HepG2 (cell line): Measurements from ENCODE around the gene CCR9. TPM values are rescaled to one million over a fixed set of nuclear protein-coding genes. Genes with fewer than 3 reads are reported as not detected.

Experiments
- ATF4 ChIP-seq, 2 experiments: fragments of 450-650 bp in 1 of 2; sonication (generic) in 1 of 2; formaldehyde crosslinking; IDR thresholded peaks; 2 replicates each; pipeline versions ENCODE4 v1.5.0 to v1.8.0; 2020 to 2022; ENCODE audit warnings: mild to moderate bottlenecking in 1 of 2, missing genetic modification reagents in 1 of 2
- FOXP1 ChIP-seq, 2 experiments: fragments of 450-650 bp in 1 of 2; IDR thresholded peaks; 2 replicates each; pipeline ENCODE4 v1.6.1; 2017 to 2018; ENCODE audit warnings: antibody characterized with exemption in 1 of 2
- JUN ChIP-seq: sonication (generic); formaldehyde crosslinking; IDR thresholded peaks from 2 replicates; pipeline ENCODE4 v1.4.0; 2020; ENCODE audit warnings: mild to moderate bottlenecking, missing genetic modification reagents
- NFATC3 ChIP-seq: sonication (generic); formaldehyde crosslinking; IDR thresholded peaks from 2 replicates; pipeline ENCODE4 v1.5.1; 2020; ENCODE audit warnings: mild to moderate bottlenecking, missing genetic modification reagents
- POLR2A ChIP-seq, 2 experiments: IDR thresholded peaks; 2 replicates each; pipeline ENCODE4 v1.6.1; 2011; ENCODE audit warnings: low read depth in 2 of 2, low read length in 2 of 2, mild to moderate bottlenecking in 1 of 2, moderate library complexity in 1 of 2; ENCODE audit not compliant: insufficient read depth in 1 of 2
- POLR2AphosphoS5 ChIP-seq: IDR thresholded peaks from 2 replicates; pipeline ENCODE4 v1.6.1; 2012; ENCODE audit warnings: low read depth, low read length
- PTBP1 ChIP-seq: fragments of 200-400 bp; formaldehyde crosslinking; IDR thresholded peaks from 2 replicates; pipeline ENCODE4 v1.6.1; 2018; ENCODE audit warnings: low read length, low read depth; ENCODE audit not compliant: poor library complexity, severe bottlenecking
- REPIN1 ChIP-seq: sonication (generic); formaldehyde crosslinking; IDR thresholded peaks from 2 replicates; pipeline ENCODE4 v1.8.0; 2022; ENCODE audit warnings: missing genetic modification reagents, low read depth, mild to moderate bottlenecking, borderline replicate concordance
- TBX3 ChIP-seq: fragments of 450-650 bp; IDR thresholded peaks from 2 replicates; pipeline ENCODE4 v1.6.1; 2017; ENCODE audit warnings: antibody characterized with exemption, mild to moderate bottlenecking, inconsistent platforms, borderline replicate concordance
- ZNF138 ChIP-seq: sonication (generic); formaldehyde crosslinking; IDR thresholded peaks from 2 replicates; pipeline ENCODE4 v1.5.0; 2020; ENCODE audit warnings: mild to moderate bottlenecking, low read depth, missing genetic modification reagents
- ZNF296 ChIP-seq: sonication (generic); formaldehyde crosslinking; conservative IDR thresholded peaks from 2 replicates; pipeline ENCODE4 v1.5.0; 2020; ENCODE audit warnings: mild to moderate bottlenecking, missing genetic modification reagents
- ZNF564 ChIP-seq: sonication (generic); formaldehyde crosslinking; IDR thresholded peaks from 2 replicates; pipeline ENCODE4 v1.8.1; 2023; ENCODE audit warnings: mild to moderate bottlenecking, missing genetic modification reagents
- ZNF766 ChIP-seq: sonication (generic); formaldehyde crosslinking; IDR thresholded peaks from 2 replicates; pipeline ENCODE4 v1.5.0; 2020; ENCODE audit warnings: missing genetic modification reagents, borderline replicate concordance
- polyA plus RNA-seq, 8 experiments: library from polyadenylated mRNA; depleted of rRNA in 3 of 8; stranded (reverse) in 7 of 8; unstranded in 1 of 8; fragments of >200 nt; fragmentation: Illumina TruSeq in 4 of 8; extraction: Trizol in 4 of 8; gene quantifications; 2 replicates each; pipeline versions ENCODE4 v1.2.1 to v1.2.3, GENCODE V29; 2011 to 2016; ENCODE audit warnings: low read depth in 4 of 8, missing spikeins in 1 of 8, mixed read lengths in 1 of 8; ENCODE audit not compliant: insufficient read depth in 1 of 8
- total RNA-seq, 5 experiments: library from RNA; depleted of rRNA; stranded (reverse); fragments of >200 nt; fragmentation: Illumina TruSeq; extraction: Trizol; gene quantifications; 2 replicates each; pipeline ENCODE4 v1.2.3, GENCODE V29; 2016; ENCODE audit warnings: low read depth in 1 of 5
- TF ChIP-seq, protein P1 (sequence below): IDR thresholded peaks from 2 replicates; pipeline ENCODE4 v1.6.1; 2012; ENCODE audit warnings: low read length, improper control_type of control experiment

Gene CCR9
- total and polyA plus RNA-seq, 2 of the 13 experiments (the other 11 are each of a cell fraction or from before 2014, with no cell fraction given), result not detected

DNA sequence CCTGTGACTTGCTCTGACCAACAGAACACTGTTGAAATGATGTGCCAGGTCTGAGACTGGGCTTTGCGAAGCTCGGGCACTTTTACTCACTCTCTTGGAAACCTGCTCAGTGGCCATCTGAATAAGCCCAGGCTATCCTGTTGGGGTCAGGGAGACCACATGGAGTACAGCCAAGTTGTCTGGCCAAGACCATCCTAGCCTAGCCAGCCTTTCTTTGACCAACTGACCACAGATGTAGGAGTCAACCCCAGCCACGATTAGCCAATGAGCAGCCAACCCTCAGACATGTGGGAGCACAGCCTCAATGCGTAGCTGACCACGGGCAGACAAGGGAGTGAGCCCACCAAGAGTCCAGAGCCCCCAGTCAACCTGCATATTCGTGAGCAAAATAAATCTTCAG, 26.1 kb downstream of the CCR9 start (continued):
- TF ChIP-seq PTBP1 (no peak), JUN (CRISPR knock-in tag) (no peak), ZNF564 (CRISPR knock-in tag) (no peak), POLR2AphosphoS5 (no peak), REPIN1 (CRISPR knock-in tag) (no peak), ZNF138 (no peak), ATF4 (CRISPR knock-in tag; IDR thresholded peaks at IDR 0.05) (no peak), FOXP1 (IDR thresholded peaks at IDR 0.05) (no peak), FOXP1 (CRISPR knock-in tag; IDR thresholded peaks at IDR 0.05) (no peak), NFATC3 (CRISPR knock-in tag) (no peak), POLR2A (IDR thresholded peaks at IDR 0.05; ENCODE audit: insufficient read depth in 1 of 2, low read depth in 2 of 2, low read length in 2 of 2) (no peak), ZNF766 (CRISPR knock-in tag) (no peak), ZNF296 (CRISPR knock-in tag) (no peak), TBX3 (no peak)
- TF ChIP-seq, protein P1, sequence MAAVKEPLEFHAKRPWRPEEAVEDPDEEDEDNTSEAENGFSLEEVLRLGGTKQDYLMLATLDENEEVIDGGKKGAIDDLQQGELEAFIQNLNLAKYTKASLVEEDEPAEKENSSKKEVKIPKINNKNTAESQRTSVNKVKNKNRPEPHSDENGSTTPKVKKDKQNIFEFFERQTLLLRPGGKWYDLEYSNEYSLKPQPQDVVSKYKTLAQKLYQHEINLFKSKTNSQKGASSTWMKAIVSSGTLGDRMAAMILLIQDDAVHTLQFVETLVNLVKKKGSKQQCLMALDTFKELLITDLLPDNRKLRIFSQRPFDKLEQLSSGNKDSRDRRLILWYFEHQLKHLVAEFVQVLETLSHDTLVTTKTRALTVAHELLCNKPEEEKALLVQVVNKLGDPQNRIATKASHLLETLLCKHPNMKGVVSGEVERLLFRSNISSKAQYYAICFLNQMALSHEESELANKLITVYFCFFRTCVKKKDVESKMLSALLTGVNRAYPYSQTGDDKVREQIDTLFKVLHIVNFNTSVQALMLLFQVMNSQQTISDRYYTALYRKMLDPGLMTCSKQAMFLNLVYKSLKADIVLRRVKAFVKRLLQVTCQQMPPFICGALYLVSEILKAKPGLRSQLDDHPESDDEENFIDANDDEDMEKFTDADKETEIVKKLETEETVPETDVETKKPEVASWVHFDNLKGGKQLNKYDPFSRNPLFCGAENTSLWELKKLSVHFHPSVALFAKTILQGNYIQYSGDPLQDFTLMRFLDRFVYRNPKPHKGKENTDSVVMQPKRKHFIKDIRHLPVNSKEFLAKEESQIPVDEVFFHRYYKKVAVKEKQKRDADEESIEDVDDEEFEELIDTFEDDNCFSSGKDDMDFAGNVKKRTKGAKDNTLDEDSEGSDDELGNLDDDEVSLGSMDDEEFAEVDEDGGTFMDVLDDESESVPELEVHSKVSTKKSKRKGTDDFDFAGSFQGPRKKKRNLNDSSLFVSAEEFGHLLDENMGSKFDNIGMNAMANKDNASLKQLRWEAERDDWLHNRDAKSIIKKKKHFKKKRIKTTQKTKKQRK, result no peak
